ACC112 (cell line): Measurements from ENCODE around the gene EFTUD2.

ENCODE experiments used
- H2AFZ ChIP-seq: fragments of 200-600 bp; sonication (generic); one replicate; pipeline ENCODE4 v1.6.0; 2017; ENCODE audit warnings: antibody characterized with exemption, low read length; ENCODE audit not compliant: unreplicated experiment
- H3K27ac ChIP-seq: fragments of 200-600 bp; sonication (generic); 2 replicates; pipeline ENCODE4 v1.5.1; 2014; ENCODE audit warnings: low read depth, mild to moderate bottlenecking, antibody characterized with exemption, low read length, moderate library complexity
- H3K27me3 ChIP-seq: fragments of 200-600 bp; sonication (generic); 2 replicates; pipeline ENCODE4 v1.6.1; 2014; ENCODE audit warnings: mild to moderate bottlenecking, antibody characterized with exemption, low read length, moderate library complexity, mixed read lengths; ENCODE audit not compliant: insufficient read depth
- H3K36me3 ChIP-seq: fragments of 200-600 bp; sonication (generic); 2 replicates; pipeline ENCODE4 v1.6.1; 2016; ENCODE audit warnings: mild to moderate bottlenecking, antibody characterized with exemption, low read length, moderate library complexity, mixed read lengths; ENCODE audit not compliant: insufficient read depth
- H3K4me1 ChIP-seq: fragments of 200-600 bp; sonication (generic); one replicate; pipeline ENCODE4 v1.6.1; 2016; ENCODE audit warnings: low read length, mixed read lengths; ENCODE audit not compliant: insufficient read depth, unreplicated experiment, control insufficient read depth
- H3K4me3 ChIP-seq: fragments of 200-600 bp; sonication (generic); 2 replicates; pipeline ENCODE4 v1.5.1; 2014; ENCODE audit warnings: mild to moderate bottlenecking, low read depth, low read length
- H3K79me2 ChIP-seq: fragments of 200-600 bp; sonication (generic); one replicate; pipeline ENCODE4 v1.6.0; 2016; ENCODE audit warnings: low read length; ENCODE audit not compliant: control insufficient read depth, unreplicated experiment, insufficient read depth

Gene EFTUD2

GRCh38 chr17:44933824-44934744, 34.8 kb upstream of the EFTUD2 start:
- Histone ChIP-seq H3K36me3 (peaks cover 15% of the 10 kb centered on the region), H2AFZ (no peak overlapping the region), H3K27me3 (no peaks in the 10 kb centered on the region), H3K4me1 (no peaks in the 10 kb centered on the region), H3K27ac (no peak overlapping the region), H3K4me3 (no peak overlapping the region), H3K79me2 (peaks cover 18% of the 10 kb centered on the region)

DNA sequence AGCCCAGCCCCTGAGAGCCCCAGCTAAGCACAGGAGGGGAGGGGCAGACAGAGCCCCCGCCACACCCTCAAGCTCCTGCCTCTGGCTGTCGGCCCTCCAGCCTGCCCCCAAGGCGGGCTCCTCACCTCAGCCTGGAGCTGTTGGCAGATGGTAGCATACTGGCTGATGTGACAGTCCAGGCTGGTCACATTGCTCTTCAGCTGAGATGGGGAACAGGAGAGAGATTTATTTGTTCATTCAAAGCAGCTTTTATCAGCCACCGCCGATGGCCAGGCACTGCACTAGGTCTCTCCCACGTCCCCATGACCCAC, 33.5 kb upstream of the EFTUD2 start:
- H2AFZ ChIP-seq, result no peak overlapping the region
- no peak overlapping the region for H3K4me3 ChIP-seq
- H3K27ac ChIP-seq, result no peak overlapping the region
- H3K36me3 ChIP-seq, result peaks cover 9% of the 10 kb centered on the region; the same call in 1 of the 2 replicates
- H3K79me2 ChIP-seq, result peaks cover 14% of the 10 kb centered on the region
- H3K27me3 ChIP-seq, result no peaks in the 10 kb centered on the region
- H3K4me1 ChIP-seq, result no peaks in the 10 kb centered on the region

GRCh38 chr17:44932096-44932786, 33.0 kb upstream of the EFTUD2 start:
- peaks cover 11% of the 10 kb centered on the region; the same call in 1 of the 2 replicates for H3K36me3 ChIP-seq
- H2AFZ ChIP-seq, result no peak overlapping the region
- H3K79me2 ChIP-seq, result peaks cover 10% of the 10 kb centered on the region
- no peaks in the 10 kb centered on the region for H3K4me1 ChIP-seq
- no peaks in the 10 kb centered on the region for H3K27me3 ChIP-seq
- no peak overlapping the region for H3K4me3 ChIP-seq
- no peak overlapping the region for H3K27ac ChIP-seq

DNA sequence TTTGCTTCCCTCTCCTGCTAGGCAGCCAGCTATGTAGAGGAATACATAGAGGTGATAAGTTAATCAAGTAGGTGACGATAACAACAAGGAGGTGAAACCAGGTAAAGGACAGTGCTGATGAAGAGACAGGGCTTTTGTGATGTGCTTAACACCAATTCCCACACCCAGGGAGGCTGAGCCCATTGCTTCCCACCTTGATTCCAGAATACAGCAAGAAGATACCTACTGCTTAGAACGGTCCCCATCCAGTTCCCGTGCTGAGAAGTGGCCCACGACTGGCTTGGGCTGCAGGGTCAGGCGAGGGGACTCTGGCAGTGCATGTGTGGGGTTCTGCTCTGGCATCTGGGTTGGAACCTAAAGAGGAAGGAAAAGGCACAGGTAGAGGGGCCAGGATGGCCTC, 32.1 kb upstream of the EFTUD2 start:
- Histone ChIP-seq H2AFZ (no peak overlapping the region), H3K27ac (no peak overlapping the region), H3K27me3 (no peaks in the 10 kb centered on the region), H3K79me2 (peaks cover 5% of the 10 kb centered on the region), H3K4me3 (no peak overlapping the region), H3K36me3 (peaks cover 14% of the 10 kb centered on the region; the same call in 1 of the 2 replicates), H3K4me1 (no peaks in the 10 kb centered on the region)

DNA sequence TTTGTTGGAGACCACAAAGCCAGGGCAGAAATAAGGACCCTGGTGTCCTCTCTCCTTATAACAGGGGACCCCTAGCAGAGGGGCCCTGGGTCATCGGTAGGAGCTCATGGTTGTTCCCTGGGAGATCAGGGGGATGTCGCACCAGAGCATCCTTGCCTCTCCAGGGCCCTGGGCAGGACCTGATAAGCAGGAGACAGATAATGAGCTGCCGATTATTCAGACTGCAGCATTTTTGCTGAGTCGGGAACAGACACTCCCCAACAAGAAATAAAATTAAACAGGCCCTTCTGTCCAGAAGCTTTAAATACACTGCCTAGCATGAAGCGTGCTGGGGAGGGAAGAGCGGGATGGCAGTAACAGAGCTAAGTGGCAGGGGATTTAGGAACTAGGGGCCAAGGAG, 31.4 kb upstream of the EFTUD2 start:
- Histone ChIP-seq H3K27ac (no peak overlapping the region), H3K4me1 (no peaks in the 10 kb centered on the region), H3K27me3 (no peaks in the 10 kb centered on the region), H3K4me3 (no peak overlapping the region), H3K36me3 (peaks cover 18% of the 10 kb centered on the region; the same call in 1 of the 2 replicates), H2AFZ (no peak overlapping the region), H3K79me2 (no peaks in the 10 kb centered on the region)

- Histone ChIP-seq H3K36me3 (peaks cover 15% of the 10 kb centered on the region; the same call in 1 of the 2 replicates), H3K79me2 (no peaks in the 10 kb centered on the region), H3K27ac (no peak overlapping the region), H2AFZ (no peak overlapping the region), H3K4me1 (no peaks in the 10 kb centered on the region), H3K27me3 (no peaks in the 10 kb centered on the region), H3K4me3 (no peak overlapping the region)
These were observed 29.9 kb upstream of the EFTUD2 start for GRCh38 chr17:44928950-44929720.

- Histone ChIP-seq H2AFZ (no peak overlapping the region), H3K79me2 (no peaks in the 10 kb centered on the region), H3K36me3 (peaks cover 15% of the 10 kb centered on the region; the same call in 1 of the 2 replicates), H3K27me3 (no peaks in the 10 kb centered on the region), H3K4me1 (no peaks in the 10 kb centered on the region), H3K4me3 (no peak overlapping the region), H3K27ac (no peak overlapping the region)
These were observed 28.9 kb upstream of the EFTUD2 start for GRCh38 chr17:44928136-44928535.

DNA sequence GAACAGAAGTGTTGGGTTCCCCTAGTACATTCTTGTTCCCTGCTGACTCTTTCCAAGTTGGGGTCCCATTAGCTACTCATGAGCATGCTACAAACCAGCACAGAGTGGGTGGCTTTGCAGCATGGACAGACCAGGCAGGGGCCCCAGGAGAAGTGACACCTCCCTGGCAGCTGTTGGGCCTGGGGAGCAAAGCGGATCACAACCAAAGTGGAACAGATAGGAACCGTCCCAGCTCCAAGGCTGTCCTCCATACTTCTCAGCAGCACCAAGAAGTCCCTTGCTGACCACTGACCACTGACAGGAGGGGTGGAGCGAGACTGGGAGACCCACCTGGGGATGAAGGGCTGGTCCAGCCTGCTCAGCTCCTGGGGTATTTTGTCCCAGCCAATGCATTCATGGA, 28.5 kb upstream of the EFTUD2 start:
- H3K36me3 ChIP-seq, result peaks cover 15% of the 10 kb centered on the region; the same call in 1 of the 2 replicates

DNA sequence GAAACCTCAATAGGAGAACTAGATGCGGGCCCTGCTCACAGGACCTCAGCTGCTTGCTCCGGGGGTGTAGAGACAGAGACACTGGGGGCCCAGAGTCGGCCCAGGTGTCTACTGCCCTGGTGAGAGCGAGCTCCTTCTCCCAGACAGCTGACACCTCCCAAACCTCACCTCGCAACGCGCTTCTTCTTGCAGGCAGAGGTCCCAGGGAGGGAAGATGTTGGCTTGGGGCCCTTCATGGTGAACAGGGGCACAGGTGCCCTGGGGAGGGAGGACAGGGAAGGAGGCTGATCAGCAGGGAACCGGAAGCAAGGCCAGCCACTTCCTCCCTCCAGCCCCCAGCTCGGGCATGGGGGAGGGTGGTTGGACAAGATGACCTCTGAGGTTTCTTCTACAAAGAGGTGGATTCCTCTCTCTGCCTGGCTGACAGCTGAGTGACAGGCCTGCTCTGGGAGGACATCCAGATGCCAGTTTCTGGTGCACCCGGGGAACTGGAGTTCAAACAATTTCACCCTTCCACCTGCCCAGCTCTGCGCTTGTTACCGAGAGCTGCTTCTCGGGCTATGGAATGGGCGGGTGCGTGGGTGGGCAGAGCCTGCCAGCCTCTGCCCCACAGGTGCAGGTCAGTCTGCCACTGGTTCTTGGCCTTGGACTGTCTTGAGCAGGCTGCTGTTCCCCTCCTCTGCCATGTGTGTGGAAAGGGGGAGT, 27.7 kb upstream of the EFTUD2 start:
- Histone ChIP-seq H3K36me3 (peaks cover 15% of the 10 kb centered on the region; the same call in 1 of the 2 replicates), H3K27ac (no peak overlapping the region)

More for the DNA sequence above, 28.5 kb upstream of the EFTUD2 start:
- H3K4me3 ChIP-seq, result no peak overlapping the region
- no peaks in the 10 kb centered on the region for H3K79me2 ChIP-seq
- no peaks in the 10 kb centered on the region for H3K4me1 ChIP-seq
- H3K27me3 ChIP-seq, result no peaks in the 10 kb centered on the region
- H3K27ac ChIP-seq, result no peak overlapping the region
- no peak overlapping the region for H2AFZ ChIP-seq

More for the DNA sequence above, 27.7 kb upstream of the EFTUD2 start:
- H3K4me1 ChIP-seq, result no peaks in the 10 kb centered on the region
- no peaks in the 10 kb centered on the region for H3K27me3 ChIP-seq
- H3K4me3 ChIP-seq, result no peak overlapping the region
- no peaks in the 10 kb centered on the region for H3K79me2 ChIP-seq
- H2AFZ ChIP-seq, result no peak overlapping the region
